Esophagus muscularis mucosa (tissue), 3 donors: ENCODE measurements around the gene RPL10A.

Experiments
- CTCF ChIP-seq, 3 experiments: fragments of 200-600 bp in 2 of 3; fragments of 450-650 bp in 1 of 3; sonication (generic) in 2 of 3; IDR thresholded peaks; one replicate each; pipeline ENCODE4 v1.5.1; 2017 to 2019; ENCODE audit warnings: antibody characterized with exemption in 3 of 3, mild to moderate bottlenecking in 2 of 3, moderate library complexity in 1 of 3
- POLR2A ChIP-seq: fragments of 450-650 bp; IDR thresholded peaks from one replicate; pipeline ENCODE4 v1.6.1; 2017; ENCODE audit warnings: antibody characterized with exemption, moderate library complexity, mild to moderate bottlenecking, low read depth

GRCh38 chr6:35435074-35435837, 32.9 kb upstream of the RPL10A start:
- TF ChIP-seq CTCF (IDR thresholded peaks at IDR 0.05) (no peak), POLR2A (no peak)
